Stimulated activated CD4-positive, alpha-beta T cell treated with anti-CD3 and anti-CD28 coated beads, TNF-alpha, amount 100 ng/mL, for 48 hours (primary cell): ENCODE measurements around the gene NOB1.

Experiments used
- DNase-seq, 3 donors: peaks; one replicate each; pipeline ENCODE4 v3.0.0-alpha.2; 2020; ENCODE audit warnings: low read depth in 3 of 3

NOB1 gene

GRCh38 chr16:69721441-69721957, 33.2 kb downstream of the NOB1 start:
- no peak for DNase-seq

GRCh38 chr16:69720822-69721430, 33.8 kb downstream of the NOB1 start:
- DNase-seq = no peak

- DNase-seq = no peak
These were observed 36.5 kb downstream of the NOB1 start for GRCh38 chr16:69718111-69718764.

- no peak for DNase-seq
These were observed 37.7 kb downstream of the NOB1 start for GRCh38 chr16:69717066-69717465.

- DNase-seq = no peak
These were observed 41.7 kb downstream of the NOB1 start for GRCh38 chr16:69712914-69713581.

GRCh38 chr16:69712277-69712676, 42.4 kb downstream of the NOB1 start:
- DNase-seq = no peak

- no peak for DNase-seq
These were observed 43.5 kb downstream of the NOB1 start for GRCh38 chr16:69711115-69711740.

- no peak for DNase-seq
These were observed 45.2 kb downstream of the NOB1 start for GRCh38 chr16:69709456-69710084.

GRCh38 chr16:69707920-69708683, 46.6 kb downstream of the NOB1 start:
- no peak for DNase-seq

GRCh38 chr16:69706975-69707340, 47.8 kb downstream of the NOB1 start:
- no peak for DNase-seq

GRCh38 chr16:69706256-69706974, 48.3 kb downstream of the NOB1 start:
- no peak for DNase-seq

- DNase-seq = no peak
These were observed 51.1 kb downstream of the NOB1 start for GRCh38 chr16:69703638-69704037.

- no peak for DNase-seq
These were observed 52.9 kb downstream of the NOB1 start for GRCh38 chr16:69701866-69702265.

- DNase-seq = no peak
These were observed 53.3 kb downstream of the NOB1 start for GRCh38 chr16:69701452-69701851.

- no peak for DNase-seq
These were observed 54.8 kb downstream of the NOB1 start for GRCh38 chr16:69699915-69700314.

GRCh38 chr16:69698404-69698803, 56.3 kb downstream of the NOB1 start:
- DNase-seq = no peak

GRCh38 chr16:69693916-69694315, 60.8 kb downstream of the NOB1 start:
- no peak for DNase-seq

GRCh38 chr16:69691980-69692911, 62.5 kb downstream of the NOB1 start:
- DNase-seq = no peak
